Measurements from ENCODE around the gene NPB.

Gene NPB

DNA sequence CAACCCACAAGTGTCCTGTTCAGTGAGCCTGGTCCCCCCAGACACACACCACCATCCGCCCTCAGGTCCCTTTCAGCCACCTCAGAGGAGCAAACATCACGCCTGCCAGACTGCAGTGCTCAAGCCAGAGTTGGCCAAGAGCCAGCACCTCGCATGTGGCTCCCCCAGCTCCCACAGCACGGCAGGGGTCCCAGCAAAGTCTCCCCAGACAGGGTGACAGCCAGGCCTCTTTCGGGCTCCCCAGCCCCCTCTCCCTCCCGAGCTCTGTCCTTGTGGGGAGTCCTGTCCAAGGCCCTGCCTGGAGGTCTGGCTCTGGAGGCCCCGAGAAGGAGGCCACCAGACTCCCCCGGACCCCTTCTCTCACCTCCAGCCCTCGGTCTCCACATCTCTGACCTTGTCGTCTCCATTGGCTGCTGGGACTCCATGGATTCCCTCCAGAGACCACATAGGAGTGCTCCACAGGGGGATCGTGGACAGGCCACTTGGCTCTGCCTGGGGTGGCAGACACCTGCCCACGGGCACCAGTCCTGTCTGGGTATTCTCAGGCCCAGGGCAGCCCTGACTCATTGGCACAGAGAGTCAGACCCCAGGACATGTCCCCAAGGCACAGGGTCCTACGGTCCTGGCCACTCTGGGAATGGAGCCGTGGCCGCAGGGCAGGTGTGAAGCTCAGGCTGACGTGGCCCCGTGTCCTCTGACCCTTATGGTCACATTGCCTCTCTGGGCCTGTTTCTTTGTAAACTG lies 46.8 kb downstream of the NPB start:
- H3K27me3 ChIP-seq (replicated peaks; ENCODE audit: insufficient read depth, low read length), result peaks cover 23% of the 10 kb centered on the region
- H3K9ac ChIP-seq (ENCODE audit: low read length), result no peak overlapping the region
- H3K9me2 ChIP-seq (replicated peaks; ENCODE audit: insufficient read depth, low read length), result no peaks in the 10 kb centered on the region
- H3K9me3 ChIP-seq (replicated peaks; ENCODE audit: insufficient read depth, low read length), result no peaks in the 10 kb centered on the region
- H3K27ac ChIP-seq (ENCODE audit: low read length), result no peak overlapping the region
- no peak for DNase-seq
- no peaks in the 10 kb centered on the region for H3K79me2 ChIP-seq (ENCODE audit: low read length)
- no peak overlapping the region for H3K4me3 ChIP-seq (ENCODE audit: low read length)
- no peaks in the 10 kb centered on the region for H3K36me3 ChIP-seq (replicated peaks; ENCODE audit: insufficient read depth, low read length)
- TF ChIP-seq EZH2phosphoT487 (IDR thresholded peaks at IDR 0.05; ENCODE audit: low read length) (no peak), EZH2 (optimal IDR thresholded peaks at IDR 0.05; ENCODE audit: low read depth, low read length) (no peak)
- TF ChIP-seq, protein P1, sequence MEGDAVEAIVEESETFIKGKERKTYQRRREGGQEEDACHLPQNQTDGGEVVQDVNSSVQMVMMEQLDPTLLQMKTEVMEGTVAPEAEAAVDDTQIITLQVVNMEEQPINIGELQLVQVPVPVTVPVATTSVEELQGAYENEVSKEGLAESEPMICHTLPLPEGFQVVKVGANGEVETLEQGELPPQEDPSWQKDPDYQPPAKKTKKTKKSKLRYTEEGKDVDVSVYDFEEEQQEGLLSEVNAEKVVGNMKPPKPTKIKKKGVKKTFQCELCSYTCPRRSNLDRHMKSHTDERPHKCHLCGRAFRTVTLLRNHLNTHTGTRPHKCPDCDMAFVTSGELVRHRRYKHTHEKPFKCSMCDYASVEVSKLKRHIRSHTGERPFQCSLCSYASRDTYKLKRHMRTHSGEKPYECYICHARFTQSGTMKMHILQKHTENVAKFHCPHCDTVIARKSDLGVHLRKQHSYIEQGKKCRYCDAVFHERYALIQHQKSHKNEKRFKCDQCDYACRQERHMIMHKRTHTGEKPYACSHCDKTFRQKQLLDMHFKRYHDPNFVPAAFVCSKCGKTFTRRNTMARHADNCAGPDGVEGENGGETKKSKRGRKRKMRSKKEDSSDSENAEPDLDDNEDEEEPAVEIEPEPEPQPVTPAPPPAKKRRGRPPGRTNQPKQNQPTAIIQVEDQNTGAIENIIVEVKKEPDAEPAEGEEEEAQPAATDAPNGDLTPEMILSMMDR (IDR thresholded peaks at IDR 0.05; ENCODE audit: low read length), result no peak
- H4K20me1 ChIP-seq (ENCODE audit: insufficient read depth, low read length), result no peaks in the 10 kb centered on the region
- H3K4me2 ChIP-seq (ENCODE audit: low read depth, low read length), result no peak overlapping the region
- H3K4me1 ChIP-seq (ENCODE audit: low read length), result no peaks in the 10 kb centered on the region
- H3F3A ChIP-seq (ENCODE audit: insufficient read depth, low read length), result no peaks in the 10 kb centered on the region
- H2AFZ ChIP-seq (ENCODE audit: low read length), result no peak overlapping the region

DNA sequence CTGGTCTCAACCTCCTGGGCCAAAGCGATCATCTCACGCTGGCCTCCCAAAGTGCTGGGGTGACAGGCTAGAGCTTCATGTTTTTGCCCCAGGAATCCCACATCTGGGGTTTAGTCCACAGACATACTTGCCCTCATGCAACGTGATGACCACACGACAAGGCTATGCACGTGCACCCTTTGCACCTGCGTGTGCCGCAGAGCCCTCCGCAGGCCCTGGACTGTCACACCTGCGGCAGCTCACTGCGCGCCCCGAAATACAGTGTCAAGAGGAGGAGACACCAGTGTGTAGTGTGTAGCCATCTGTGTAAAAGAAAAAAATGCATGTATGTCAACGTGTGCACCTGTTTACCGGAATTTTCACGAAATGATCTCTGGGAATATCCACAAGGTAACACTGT lies 48.5 kb downstream of the NPB start:
- Histone ChIP-seq H3K27me3 (replicated peaks; ENCODE audit: insufficient read depth, low read length) (peaks cover 28% of the 10 kb centered on the region), H3K36me3 (replicated peaks; ENCODE audit: insufficient read depth, low read length) (no peaks in the 10 kb centered on the region), H3F3A (ENCODE audit: insufficient read depth, low read length) (no peaks in the 10 kb centered on the region), H3K4me3 (ENCODE audit: low read length) (no peak overlapping the region), H3K9me2 (replicated peaks; ENCODE audit: insufficient read depth, low read length) (no peaks in the 10 kb centered on the region), H3K4me1 (ENCODE audit: low read length) (no peaks in the 10 kb centered on the region), H3K9ac (ENCODE audit: low read length) (no peak overlapping the region), H4K20me1 (ENCODE audit: insufficient read depth, low read length) (no peaks in the 10 kb centered on the region), H3K27ac (ENCODE audit: low read length) (no peak overlapping the region), H3K9me3 (replicated peaks; ENCODE audit: insufficient read depth, low read length) (no peaks in the 10 kb centered on the region), H3K4me2 (ENCODE audit: low read depth, low read length) (no peak overlapping the region), H2AFZ (ENCODE audit: low read length) (no peak overlapping the region), H3K79me2 (ENCODE audit: low read length) (no peaks in the 10 kb centered on the region)
- TF ChIP-seq EZH2 (optimal IDR thresholded peaks at IDR 0.05; ENCODE audit: low read depth, low read length) (no peak), EZH2phosphoT487 (IDR thresholded peaks at IDR 0.05; ENCODE audit: low read length) (no peak)
- TF ChIP-seq, protein P1 (IDR thresholded peaks at IDR 0.05; ENCODE audit: low read length), result no peak
- DNase-seq, result no peak

DNA sequence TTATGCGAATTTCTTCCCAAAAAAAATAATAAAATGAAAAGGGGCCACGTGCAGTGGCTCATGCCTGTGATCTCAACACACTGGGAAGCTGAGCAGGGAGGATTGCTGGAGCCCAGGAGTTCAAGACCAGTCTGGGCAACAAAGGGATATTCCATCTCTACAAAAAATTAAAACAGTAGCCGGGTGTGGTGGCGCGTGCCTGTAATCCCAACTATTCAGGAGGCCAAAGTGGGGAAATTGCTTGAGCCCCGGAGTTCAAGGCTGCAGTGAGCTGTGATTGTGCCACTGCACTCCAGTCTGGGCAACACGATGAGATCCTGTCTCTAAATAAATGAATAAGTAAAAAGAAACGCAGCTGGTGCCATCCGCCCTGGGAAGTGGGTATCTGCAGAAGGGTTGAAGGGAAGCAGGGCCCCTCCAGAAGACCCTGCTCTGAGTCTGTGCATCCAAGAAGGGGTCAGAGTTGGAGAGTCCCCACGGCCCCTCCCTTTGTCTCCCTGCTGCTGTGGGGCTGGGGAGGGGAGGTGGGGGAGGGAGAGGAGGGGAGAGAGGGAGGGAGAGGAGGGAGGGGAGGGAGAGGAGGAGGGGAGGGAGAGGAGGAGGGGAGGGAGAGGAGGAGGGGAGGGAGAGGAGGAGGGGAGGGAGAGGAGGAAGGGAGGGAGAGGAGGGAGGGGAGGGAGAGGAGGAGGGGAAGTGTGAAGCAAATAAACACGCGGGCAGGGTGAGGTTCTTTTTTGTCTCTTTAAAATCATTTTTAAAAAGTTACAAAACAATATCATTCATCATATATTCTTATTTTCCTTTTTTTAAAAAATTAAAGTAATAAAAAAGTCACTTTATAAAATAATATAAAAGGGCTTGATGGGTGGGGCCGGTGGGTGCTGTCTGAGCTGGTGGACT lies 50.0 kb downstream of the NPB start:
- Histone ChIP-seq H3K27me3 (replicated peaks; ENCODE audit: insufficient read depth, low read length) (peaks cover 31% of the 10 kb centered on the region), H3K79me2 (ENCODE audit: low read length) (no peaks in the 10 kb centered on the region), H3K27ac (ENCODE audit: low read length) (no peak overlapping the region), H3K9me2 (replicated peaks; ENCODE audit: insufficient read depth, low read length) (no peaks in the 10 kb centered on the region), H4K20me1 (ENCODE audit: insufficient read depth, low read length) (no peaks in the 10 kb centered on the region), H3K9me3 (replicated peaks; ENCODE audit: insufficient read depth, low read length) (no peaks in the 10 kb centered on the region), H3F3A (ENCODE audit: insufficient read depth, low read length) (no peaks in the 10 kb centered on the region), H3K4me3 (ENCODE audit: low read length) (no peak overlapping the region), H3K9ac (ENCODE audit: low read length) (no peak overlapping the region), H3K4me1 (ENCODE audit: low read length) (no peaks in the 10 kb centered on the region), H3K36me3 (replicated peaks; ENCODE audit: insufficient read depth, low read length) (no peaks in the 10 kb centered on the region), H3K4me2 (ENCODE audit: low read depth, low read length) (no peak overlapping the region), H2AFZ (ENCODE audit: low read length) (no peak overlapping the region)
- no peak for DNase-seq
- TF ChIP-seq EZH2phosphoT487 (IDR thresholded peaks at IDR 0.05; ENCODE audit: low read length), result no peak
- TF ChIP-seq EZH2 (optimal IDR thresholded peaks at IDR 0.05; ENCODE audit: low read depth, low read length), result no peak
- TF ChIP-seq, protein P1 (IDR thresholded peaks at IDR 0.05; ENCODE audit: low read length), result no peak
